ENCODE data around the gene RESP18. TPM values are rescaled to one million over a fixed set of nuclear protein-coding genes. Genes with fewer than 3 reads are reported as not detected.

Gene RESP18
- total and polyA plus RNA-seq, 2 donors (not counting 1 experiment from before 2014, with no cell fraction given), result not detected

DNA sequence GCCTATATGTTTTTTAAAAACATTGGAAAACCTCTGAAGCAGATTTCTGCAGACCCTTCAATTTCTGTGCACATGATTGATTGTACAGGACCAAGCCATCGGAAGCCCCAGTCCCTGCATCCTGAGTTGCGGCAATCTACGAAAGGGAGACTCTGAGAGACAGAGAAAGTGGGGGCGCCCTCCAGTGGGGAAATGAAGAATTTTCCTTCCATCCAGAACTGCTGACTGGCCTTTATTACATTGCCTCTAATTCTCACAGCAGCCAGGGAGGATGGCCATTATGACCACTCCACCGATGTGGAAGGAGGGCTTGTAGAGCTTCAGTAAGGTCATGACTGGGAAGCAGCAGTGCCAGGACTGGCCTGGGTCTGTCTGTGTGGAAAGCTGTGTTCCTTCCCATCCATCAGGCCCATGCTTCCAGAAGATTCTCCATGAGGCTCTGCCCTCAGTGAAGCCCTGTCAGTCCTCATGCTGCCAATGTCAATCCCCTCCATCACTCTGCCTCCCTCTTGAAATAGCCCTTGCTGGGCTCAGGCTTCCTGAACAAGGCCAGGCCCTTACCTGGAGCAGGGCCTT, 20.0 kb upstream of the RESP18 start:
- peak; percentile 36 to 65 for DNase-seq (ENCODE audit: low read depth in 2 of 2)
- peaks cover 10% of the 10 kb centered on the region for H3K27me3 ChIP-seq (ENCODE audit: control insufficient read depth, insufficient read depth, low read length)
- H3K9ac ChIP-seq (ENCODE audit: insufficient read depth, low read length), result no peak overlapping the region
- H3K79me2 ChIP-seq (ENCODE audit: control insufficient read depth, insufficient read depth, low read length), result no peaks in the 10 kb centered on the region
- no peak overlapping the region for H2AFZ ChIP-seq (ENCODE audit: low read length)
- peaks cover 3% of the 10 kb centered on the region for H3K4me1 ChIP-seq (ENCODE audit: control insufficient read depth, extremely low read depth, insufficient read depth, low read length)
- no peak overlapping the region for H3K27ac ChIP-seq (ENCODE audit: insufficient read depth, low read length)
- TF ChIP-seq, protein P1, sequence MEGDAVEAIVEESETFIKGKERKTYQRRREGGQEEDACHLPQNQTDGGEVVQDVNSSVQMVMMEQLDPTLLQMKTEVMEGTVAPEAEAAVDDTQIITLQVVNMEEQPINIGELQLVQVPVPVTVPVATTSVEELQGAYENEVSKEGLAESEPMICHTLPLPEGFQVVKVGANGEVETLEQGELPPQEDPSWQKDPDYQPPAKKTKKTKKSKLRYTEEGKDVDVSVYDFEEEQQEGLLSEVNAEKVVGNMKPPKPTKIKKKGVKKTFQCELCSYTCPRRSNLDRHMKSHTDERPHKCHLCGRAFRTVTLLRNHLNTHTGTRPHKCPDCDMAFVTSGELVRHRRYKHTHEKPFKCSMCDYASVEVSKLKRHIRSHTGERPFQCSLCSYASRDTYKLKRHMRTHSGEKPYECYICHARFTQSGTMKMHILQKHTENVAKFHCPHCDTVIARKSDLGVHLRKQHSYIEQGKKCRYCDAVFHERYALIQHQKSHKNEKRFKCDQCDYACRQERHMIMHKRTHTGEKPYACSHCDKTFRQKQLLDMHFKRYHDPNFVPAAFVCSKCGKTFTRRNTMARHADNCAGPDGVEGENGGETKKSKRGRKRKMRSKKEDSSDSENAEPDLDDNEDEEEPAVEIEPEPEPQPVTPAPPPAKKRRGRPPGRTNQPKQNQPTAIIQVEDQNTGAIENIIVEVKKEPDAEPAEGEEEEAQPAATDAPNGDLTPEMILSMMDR (conservative IDR thresholded peaks at IDR 0.05 in 1 of 2, IDR thresholded peaks at IDR 0.05 in 1 of 2; ENCODE audit: low read depth in 1 of 2, low read length in 2 of 2), result peak; percentile 66 to 79
- TF ChIP-seq EZH2 (IDR thresholded peaks at IDR 0.05; ENCODE audit: low read length, missing control alignments), result no peak
- no peaks in the 10 kb centered on the region for H3K9me3 ChIP-seq (ENCODE audit: control insufficient read depth, insufficient read depth, low read depth, low read length)
- H3K4me3 ChIP-seq (replicated peaks in 1 of 4; ENCODE audit: control extremely low read depth in 1 of 4, insufficient read depth in 1 of 4, low read depth in 3 of 4, low read length in 4 of 4), result no peak overlapping the region
- H4K20me1 ChIP-seq (ENCODE audit: control insufficient read depth, extremely low read depth, insufficient read depth, low read length), result no peaks in the 10 kb centered on the region
- H3K4me2 ChIP-seq (ENCODE audit: extremely low read depth, insufficient read depth, low read length), result no peak overlapping the region
- H3K36me3 ChIP-seq (ENCODE audit: control insufficient read depth, insufficient read depth, low read length), result no peaks in the 10 kb centered on the region

DNA sequence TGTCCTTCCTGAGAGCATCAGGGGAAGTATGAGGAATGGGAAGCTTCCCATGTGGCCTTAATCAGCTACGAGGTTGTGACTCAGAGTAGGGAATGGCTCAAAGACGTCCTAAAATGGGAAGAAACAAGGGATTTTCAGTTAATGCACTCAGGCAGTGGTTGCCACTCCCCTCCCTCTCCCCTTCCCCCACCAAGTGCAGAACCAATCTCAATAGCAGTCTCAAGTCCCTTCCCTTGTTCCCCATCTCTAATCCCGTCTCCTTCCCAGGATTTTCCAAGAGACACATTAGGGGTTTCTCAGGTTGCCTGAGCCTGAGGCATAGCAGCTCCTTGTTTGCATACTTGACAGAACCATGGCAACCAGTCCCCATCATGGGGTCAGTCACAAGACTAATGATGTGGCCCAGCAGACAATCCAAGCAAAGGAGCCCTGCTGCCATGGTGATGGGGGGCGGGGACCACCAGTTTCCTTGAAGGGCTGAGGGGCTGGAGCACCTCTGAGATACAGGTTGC, 18.2 kb upstream of the RESP18 start:
- H3K36me3 ChIP-seq (ENCODE audit: control insufficient read depth, insufficient read depth, low read length), result no peaks in the 10 kb centered on the region
- H3K79me2 ChIP-seq (ENCODE audit: control insufficient read depth, insufficient read depth, low read length), result no peaks in the 10 kb centered on the region
- TF ChIP-seq, protein P1 (conservative IDR thresholded peaks at IDR 0.05 in 1 of 2, IDR thresholded peaks at IDR 0.05 in 1 of 2; ENCODE audit: low read depth in 1 of 2, low read length in 2 of 2), result no peak
- no peak for TF ChIP-seq EZH2 (IDR thresholded peaks at IDR 0.05; ENCODE audit: low read length, missing control alignments)
- H4K20me1 ChIP-seq (ENCODE audit: control insufficient read depth, extremely low read depth, insufficient read depth, low read length), result no peaks in the 10 kb centered on the region
- peak overlapping the region; percentile 24 for H2AFZ ChIP-seq (ENCODE audit: low read length)
- H3K4me3 ChIP-seq (replicated peaks in 1 of 4; ENCODE audit: control extremely low read depth in 1 of 4, insufficient read depth in 1 of 4, low read depth in 3 of 4, low read length in 4 of 4), result no peak overlapping the region
- H3K9me3 ChIP-seq (ENCODE audit: control insufficient read depth, insufficient read depth, low read depth, low read length), result no peaks in the 10 kb centered on the region
- H3K4me1 ChIP-seq (ENCODE audit: control insufficient read depth, extremely low read depth, insufficient read depth, low read length), result peaks cover 3% of the 10 kb centered on the region
- peak; percentile 33 to 65 for DNase-seq (ENCODE audit: low read depth in 2 of 2)
- H3K4me2 ChIP-seq (ENCODE audit: extremely low read depth, insufficient read depth, low read length), result no peak overlapping the region
- H3K27me3 ChIP-seq (ENCODE audit: control insufficient read depth, insufficient read depth, low read length), result peaks cover 4% of the 10 kb centered on the region
- H3K9ac ChIP-seq (ENCODE audit: insufficient read depth, low read length), result no peak overlapping the region
- H3K27ac ChIP-seq (ENCODE audit: insufficient read depth, low read length), result no peak overlapping the region

DNA sequence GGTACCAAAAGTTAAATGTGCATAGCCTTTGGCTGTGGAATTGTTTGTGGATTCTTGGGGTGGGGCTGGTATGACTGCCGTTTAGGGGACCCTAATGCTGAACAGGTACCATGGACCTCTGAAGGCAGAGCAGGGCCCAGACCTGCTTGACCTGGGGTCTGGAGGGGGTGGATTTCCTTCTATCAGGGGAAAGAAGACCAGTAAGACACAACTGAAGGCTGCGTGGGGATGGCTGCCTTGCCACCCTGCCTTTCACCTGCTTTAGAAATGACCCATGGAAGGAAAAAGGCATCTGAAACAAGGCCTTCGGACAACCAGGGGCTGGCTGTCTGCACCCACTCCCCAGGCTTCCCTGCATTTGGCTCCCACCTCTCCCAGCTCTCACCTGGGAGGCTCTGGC, 17.7 kb upstream of the RESP18 start:
- DNase-seq (ENCODE audit: low read depth in 2 of 2), result no peak
- Histone ChIP-seq H4K20me1 (ENCODE audit: control insufficient read depth, extremely low read depth, insufficient read depth, low read length) (no peaks in the 10 kb centered on the region), H2AFZ (ENCODE audit: low read length) (no peak overlapping the region), H3K4me2 (ENCODE audit: extremely low read depth, insufficient read depth, low read length) (no peak overlapping the region), H3K27ac (ENCODE audit: insufficient read depth, low read length) (no peak overlapping the region), H3K4me3 (replicated peaks in 1 of 4; ENCODE audit: control extremely low read depth in 1 of 4, insufficient read depth in 1 of 4, low read depth in 3 of 4, low read length in 4 of 4) (no peak overlapping the region), H3K27me3 (ENCODE audit: control insufficient read depth, insufficient read depth, low read length) (peaks cover 3% of the 10 kb centered on the region), H3K9ac (ENCODE audit: insufficient read depth, low read length) (no peak overlapping the region), H3K4me1 (ENCODE audit: control insufficient read depth, extremely low read depth, insufficient read depth, low read length) (peaks cover 3% of the 10 kb centered on the region), H3K9me3 (ENCODE audit: control insufficient read depth, insufficient read depth, low read depth, low read length) (no peaks in the 10 kb centered on the region), H3K79me2 (ENCODE audit: control insufficient read depth, insufficient read depth, low read length) (no peaks in the 10 kb centered on the region), H3K36me3 (ENCODE audit: control insufficient read depth, insufficient read depth, low read length) (no peaks in the 10 kb centered on the region)
- TF ChIP-seq, protein P1 (conservative IDR thresholded peaks at IDR 0.05 in 1 of 2, IDR thresholded peaks at IDR 0.05 in 1 of 2; ENCODE audit: low read depth in 1 of 2, low read length in 2 of 2), result no peak
- no peak for TF ChIP-seq EZH2 (IDR thresholded peaks at IDR 0.05; ENCODE audit: low read length, missing control alignments)
